G401 (cell line): ENCODE results near the gene GRAPL. TPM values are rescaled to one million over a fixed set of nuclear protein-coding genes. Genes with fewer than 3 reads are reported as not detected.
"Not testable (repeated sequence)": the region's sequence is repeated elsewhere in the genome, so short reads cannot be mapped to it uniquely, and the experiment has no call there.

Experiments used
- DNase-seq: peaks from one replicate; pipeline ENCODE4 v3.0.0-alpha.2; 2015; ENCODE audit warnings: low spot score
- in situ Hi-C: cut with HindIII; loops from 2 replicates; pipeline ENCODE4 v1.10.0; 2016; ENCODE audit warnings: low sequenced_read_pairs, mixed read lengths
- total RNA-seq: library from RNA; depleted of rRNA; stranded (reverse); fragments of >200 nt; shearing (Covaris generic); gene quantifications from 2 replicates; pipeline ENCODE4 v1.2.3, GENCODE V29; 2014; rRNA removed

The GRAPL gene
- total RNA-seq, 1 experiment from 2014 or later, result not detected

DNA sequence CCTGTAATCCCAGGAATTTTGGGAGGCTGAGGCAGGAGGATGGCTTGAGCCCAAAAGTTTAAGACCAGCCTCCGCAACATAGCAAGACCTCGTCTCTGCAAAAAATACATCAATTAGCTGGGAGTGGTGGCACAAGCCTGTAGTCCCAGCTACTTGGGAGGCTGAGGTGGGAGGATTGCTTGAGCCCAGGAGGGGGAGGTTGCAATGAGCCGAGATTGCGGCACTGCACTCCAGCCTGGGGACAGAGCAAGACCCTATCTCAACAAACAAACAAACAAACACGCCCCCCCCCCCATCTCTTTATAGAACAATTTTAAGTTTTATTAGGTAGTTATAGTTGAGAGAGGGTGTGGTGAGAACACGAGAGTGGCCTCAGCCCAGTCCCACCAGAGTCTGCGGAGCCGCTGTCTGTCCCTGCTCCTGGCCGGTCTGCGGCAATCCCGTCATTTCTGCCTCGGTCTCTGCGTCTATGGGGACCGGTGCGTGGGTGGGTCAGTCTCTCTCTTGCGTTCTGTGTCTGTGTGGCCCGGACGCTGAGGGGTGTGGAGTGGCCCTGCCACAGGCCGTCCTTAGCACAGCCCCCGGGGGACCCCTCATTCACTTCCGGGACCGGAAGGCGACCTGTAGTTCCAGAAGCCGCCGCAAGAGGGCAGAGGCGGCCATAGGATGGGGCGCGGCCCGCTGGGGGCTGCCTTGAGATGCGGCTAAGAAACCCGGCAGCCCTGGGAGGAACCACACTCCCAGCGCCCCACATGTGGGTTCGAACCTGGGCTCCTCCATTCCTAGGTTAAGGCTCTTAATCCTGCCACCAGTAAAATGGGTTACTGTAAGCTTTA, 53.9 kb downstream of the GRAPL start:
- DNase-seq, in situ Hi-C loops: not testable (repeated sequence)

DNA sequence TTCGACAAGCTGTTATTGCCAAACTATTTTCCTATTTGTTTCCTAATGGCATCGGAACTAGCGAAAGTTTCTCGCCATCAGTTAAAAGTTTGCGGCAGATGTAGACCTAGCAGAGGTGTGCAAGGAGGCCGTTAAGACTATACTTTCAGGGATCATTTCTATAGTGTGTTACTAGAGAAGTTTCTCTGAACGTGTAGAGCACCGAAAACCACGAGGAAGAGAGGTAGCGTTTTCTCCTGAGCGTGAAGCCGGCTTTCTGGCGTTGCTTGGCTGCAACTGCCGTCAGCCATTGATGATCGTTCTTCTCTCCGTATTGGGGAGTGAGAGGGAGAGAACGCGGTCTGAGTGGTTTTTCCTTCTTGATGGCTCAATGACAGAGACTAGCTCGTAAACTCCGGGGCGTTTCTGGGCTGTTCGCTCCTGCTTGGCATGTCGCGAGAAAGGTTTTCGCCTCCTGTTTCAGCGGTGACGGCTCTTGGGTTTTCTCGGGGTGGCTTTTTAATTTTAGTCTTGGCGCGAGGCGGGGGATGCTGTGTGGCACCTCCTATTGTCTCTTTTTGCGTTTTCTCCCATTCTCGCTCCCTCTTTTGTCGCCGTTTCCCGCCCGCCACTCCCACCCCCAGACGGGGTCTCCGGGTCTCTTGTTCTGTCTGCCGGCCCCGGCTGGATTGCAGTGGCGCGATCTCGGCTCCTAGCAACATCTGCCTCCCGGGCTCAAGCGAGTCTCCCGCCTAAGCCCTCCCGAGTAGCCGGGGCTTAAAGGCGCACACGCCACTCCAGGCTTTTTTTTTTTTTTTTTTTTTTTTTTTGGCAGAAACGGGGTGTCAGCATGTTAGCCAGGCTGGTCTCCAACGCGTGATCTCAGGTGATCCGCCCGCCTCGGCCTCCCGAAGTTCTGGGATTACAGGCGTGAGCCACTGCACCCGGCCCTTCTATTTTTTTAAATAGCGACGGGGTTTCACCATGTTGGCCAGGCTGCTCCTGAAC, 60.8 kb downstream of the GRAPL start:
- in situ Hi-C loops, result not testable (repeated sequence)

DNA sequence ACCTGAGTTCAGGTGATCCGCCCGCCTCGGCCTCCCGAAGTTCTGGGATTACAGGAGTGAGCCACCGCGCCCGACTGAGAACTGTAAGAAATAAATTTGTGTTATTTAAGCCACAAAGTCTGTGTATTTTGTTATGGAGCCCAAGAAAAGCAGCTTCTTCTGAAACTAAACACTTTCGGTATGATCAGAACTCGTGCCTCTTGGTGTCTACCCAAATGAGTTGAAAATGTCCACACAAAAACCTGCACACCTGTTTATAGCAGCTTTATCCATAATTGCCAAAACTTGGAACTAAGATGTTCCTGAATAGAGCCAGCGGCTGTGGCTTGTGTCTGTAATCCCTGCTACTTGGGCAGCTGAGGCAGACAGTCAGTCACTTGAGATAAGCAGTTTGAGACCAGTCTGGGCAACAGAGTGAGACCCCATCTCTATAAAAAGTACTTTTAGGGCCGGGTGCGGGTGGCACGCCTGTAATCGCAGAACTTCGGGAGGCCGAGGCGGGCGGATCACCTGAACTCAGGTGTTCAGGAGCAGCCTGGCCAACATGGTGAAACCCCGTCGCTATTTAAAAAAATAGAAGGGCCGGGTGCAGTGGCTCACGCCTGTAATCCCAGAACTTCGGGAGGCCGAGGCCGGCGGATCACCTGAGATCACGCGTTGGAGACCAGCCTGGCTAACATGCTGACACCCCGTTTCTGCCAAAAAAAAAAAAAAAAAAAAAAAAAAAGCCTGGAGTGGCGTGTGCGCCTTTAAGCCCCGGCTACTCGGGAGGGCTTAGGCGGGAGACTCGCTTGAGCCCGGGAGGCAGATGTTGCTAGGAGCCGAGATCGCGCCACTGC, 61.7 kb downstream of the GRAPL start:
- DNase-seq, in situ Hi-C loops: not testable (repeated sequence)

More for the DNA sequence above, 60.8 kb downstream of the GRAPL start:
- DNase-seq, result not testable (repeated sequence)

DNA sequence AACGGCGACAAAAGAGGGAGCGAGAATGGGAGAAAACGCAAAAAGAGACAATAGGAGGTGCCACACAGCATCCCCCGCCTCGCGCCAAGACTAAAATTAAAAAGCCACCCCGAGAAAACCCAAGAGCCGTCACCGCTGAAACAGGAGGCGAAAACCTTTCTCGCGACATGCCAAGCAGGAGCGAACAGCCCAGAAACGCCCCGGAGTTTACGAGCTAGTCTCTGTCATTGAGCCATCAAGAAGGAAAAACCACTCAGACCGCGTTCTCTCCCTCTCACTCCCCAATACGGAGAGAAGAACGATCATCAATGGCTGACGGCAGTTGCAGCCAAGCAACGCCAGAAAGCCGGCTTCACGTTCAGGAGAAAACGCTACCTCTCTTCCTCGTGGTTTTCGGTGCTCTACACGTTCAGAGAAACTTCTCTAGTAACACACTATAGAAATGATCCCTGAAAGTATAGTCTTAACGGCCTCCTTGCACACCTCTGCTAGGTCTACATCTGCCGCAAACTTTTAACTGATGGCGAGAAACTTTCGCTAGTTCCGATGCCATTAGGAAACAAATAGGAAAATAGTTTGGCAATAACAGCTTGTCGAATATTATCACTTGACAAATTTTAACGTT, 62.5 kb downstream of the GRAPL start:
- in situ Hi-C loops, DNase-seq: not testable (repeated sequence)

DNA sequence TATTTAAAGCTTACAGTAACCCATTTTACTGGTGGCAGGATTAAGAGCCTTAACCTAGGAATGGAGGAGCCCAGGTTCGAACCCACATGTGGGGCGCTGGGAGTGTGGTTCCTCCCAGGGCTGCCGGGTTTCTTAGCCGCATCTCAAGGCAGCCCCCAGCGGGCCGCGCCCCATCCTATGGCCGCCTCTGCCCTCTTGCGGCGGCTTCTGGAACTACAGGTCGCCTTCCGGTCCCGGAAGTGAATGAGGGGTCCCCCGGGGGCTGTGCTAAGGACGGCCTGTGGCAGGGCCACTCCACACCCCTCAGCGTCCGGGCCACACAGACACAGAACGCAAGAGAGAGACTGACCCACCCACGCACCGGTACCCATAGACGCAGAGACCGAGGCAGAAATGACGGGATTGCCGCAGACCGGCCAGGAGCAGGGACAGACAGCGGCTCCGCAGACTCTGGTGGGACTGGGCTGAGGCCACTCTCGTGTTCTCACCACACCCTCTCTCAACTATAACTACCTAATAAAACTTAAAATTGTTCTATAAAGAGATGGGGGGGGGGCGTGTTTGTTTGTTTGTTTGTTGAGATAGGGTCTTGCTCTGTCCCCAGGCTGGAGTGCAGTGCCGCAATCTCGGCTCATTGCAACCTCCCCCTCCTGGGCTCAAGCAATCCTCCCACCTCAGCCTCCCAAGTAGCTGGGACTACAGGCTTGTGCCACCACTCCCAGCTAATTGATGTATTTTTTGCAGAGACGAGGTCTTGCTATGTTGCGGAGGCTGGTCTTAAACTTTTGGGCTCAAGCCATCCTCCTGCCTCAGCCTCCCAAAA, 69.2 kb downstream of the GRAPL start:
- DNase-seq, in situ Hi-C loops: not testable (repeated sequence)

DNA sequence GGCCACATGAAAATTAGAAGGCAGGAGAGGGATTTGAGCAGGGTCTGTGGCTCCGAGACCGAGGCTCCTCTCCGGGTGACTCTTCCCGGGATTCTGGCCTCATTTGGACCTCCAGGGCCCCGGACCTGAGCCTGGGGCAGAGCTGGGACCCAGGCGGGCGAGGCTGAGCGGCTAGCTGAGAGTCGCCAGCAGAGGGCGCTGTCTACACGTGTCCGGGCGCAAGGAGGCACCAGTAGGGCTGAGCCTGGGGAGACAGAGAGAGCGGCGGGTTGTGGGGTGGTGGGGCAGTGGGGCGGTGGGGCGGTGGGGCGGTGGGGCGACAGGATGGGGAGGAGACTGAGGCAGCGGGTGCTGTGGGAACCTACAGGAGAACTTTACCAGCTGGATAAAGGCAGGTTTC, 75.1 kb downstream of the GRAPL start:
- in situ Hi-C loops, DNase-seq: not testable (repeated sequence)

DNA sequence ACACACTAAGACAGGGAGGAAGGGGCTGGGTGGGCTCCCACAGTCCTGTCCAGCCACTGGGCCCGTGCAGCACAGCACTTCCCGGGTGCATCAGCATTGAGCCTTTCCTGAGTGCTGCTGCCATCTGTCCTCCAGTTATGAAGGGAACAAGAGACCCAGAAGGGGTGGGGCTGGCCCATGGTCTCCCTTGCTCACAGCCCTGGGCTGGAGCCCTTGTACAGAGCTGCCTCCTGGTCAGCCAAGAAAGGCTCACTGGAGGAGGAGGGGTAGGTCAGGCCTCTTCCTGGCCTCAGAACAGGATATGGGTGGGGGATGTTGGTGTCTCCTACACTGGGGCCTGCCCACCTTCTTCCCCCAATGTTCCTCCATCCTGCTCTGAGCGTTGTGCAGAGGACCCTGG, 76.0 kb downstream of the GRAPL start:
- DNase-seq, in situ Hi-C loops: not testable (repeated sequence)

Other genes starting within 250 kb of the GRAPL start
- gene SLC5A10, start 175.4 kb upstream of the GRAPL start, total RNA-seq, result not detected in 2 replicates
- gene FAM83G, start 122.8 kb upstream of the GRAPL start, total RNA-seq, result 10.2 and 16.7 TPM in 2 replicates
- gene GRAP, start 80.6 kb upstream of the GRAPL start, total RNA-seq, result 1.3 and 5.2 TPM in 2 replicates
- gene EPN2, start 109.8 kb downstream of the GRAPL start, total RNA-seq, result 18.8 and 20.8 TPM in 2 replicates
- 50.5 and 94.6 TPM in 2 replicates for gene B9D1, start 235.1 kb downstream of the GRAPL start, total RNA-seq